Melanocyte of skin (primary cell): ENCODE results near the gene IRX6. TPM values are rescaled to one million over a fixed set of nuclear protein-coding genes. Genes with fewer than 3 reads are reported as not detected.

ENCODE experiments used
- small RNA-seq, 2 donors: library from RNA; depleted of rRNA; stranded (forward); fragments of <200 nt; gene quantifications; one replicate each; pipeline ENCODE3, GENCODE V24; 2012
- total RNA-seq, 2 donors: library from RNA; depleted of rRNA; stranded (reverse); fragments of >200 nt; gene quantifications; 2 replicates each; pipeline ENCODE4 v1.2.3, GENCODE V29; 2012

Gene IRX6
- 1 to 10 TPM; 2.1 to 2.7 TPM for total RNA-seq

GRCh38 chr16:55323637-55324271 lies at the start of gene IRX6:
Gene IRX6, plus strand, starts transcription at chr16:55324203. Its CDS starts 889 bp downstream, at chr16:55325092.

Small RNAs within 50 kb of the gene (small RNA-seq; reads per million reads assigned to genes)
- gene RN7SL841P = 0 reads per million in 2 donors

Other genes with a start within 250 kb of the IRX6 start
- 100 to 1,000 TPM; 113 to 225 TPM for gene MMP2, start 155.0 kb downstream of the IRX6 start, total RNA-seq
- gene LPCAT2, start 184.9 kb downstream of the IRX6 start, total RNA-seq = 10 to 100 TPM; 29.6 to 41.6 TPM
- under 1 TPM in 1 of 2 donors, not detected in 1; 1.00 TPM for gene CAPNS2, start 242.5 kb downstream of the IRX6 start, total RNA-seq